GM20000 (cell line): ENCODE results near the gene THAP7.

Source experiments
- DNase-seq: peaks from one replicate; pipeline ENCODE4 v3.0.0; 2012; ENCODE audit warnings: low spot score
- TF ChIP-seq, protein P1 (sequence below): IDR thresholded peaks from 2 replicates; pipeline ENCODE4 v1.5.1; 2012; ENCODE audit warnings: mild to moderate bottlenecking, control low read depth; ENCODE audit errors: extremely low read depth, missing control alignments

THAP7 gene

DNA sequence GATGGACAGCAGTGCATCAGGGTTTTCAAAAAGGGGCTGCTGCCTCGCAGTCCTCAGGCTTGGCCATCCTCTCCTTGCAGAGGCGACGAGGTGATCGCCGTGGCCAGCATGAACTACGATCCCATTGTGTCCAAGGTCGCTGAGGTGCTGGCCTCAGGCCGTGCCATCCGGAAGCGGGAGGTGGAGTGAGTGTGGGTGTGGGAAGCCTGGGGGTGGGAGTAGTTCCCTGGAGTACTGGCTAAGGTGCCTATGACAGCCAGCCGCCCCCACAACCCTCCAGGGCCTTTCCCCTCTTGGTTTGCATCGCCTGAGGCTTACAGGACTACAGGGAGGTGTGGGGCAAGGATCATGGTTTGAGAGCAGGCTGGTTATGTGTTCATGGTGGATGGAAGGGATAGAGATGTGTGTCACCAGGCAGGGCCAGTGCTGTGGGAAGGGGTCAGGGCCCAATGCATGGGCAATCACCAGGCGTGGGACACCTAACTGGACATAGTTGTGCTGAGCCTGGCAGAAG is 21.9 kb downstream of the THAP7 start:
- TF ChIP-seq, protein P1, sequence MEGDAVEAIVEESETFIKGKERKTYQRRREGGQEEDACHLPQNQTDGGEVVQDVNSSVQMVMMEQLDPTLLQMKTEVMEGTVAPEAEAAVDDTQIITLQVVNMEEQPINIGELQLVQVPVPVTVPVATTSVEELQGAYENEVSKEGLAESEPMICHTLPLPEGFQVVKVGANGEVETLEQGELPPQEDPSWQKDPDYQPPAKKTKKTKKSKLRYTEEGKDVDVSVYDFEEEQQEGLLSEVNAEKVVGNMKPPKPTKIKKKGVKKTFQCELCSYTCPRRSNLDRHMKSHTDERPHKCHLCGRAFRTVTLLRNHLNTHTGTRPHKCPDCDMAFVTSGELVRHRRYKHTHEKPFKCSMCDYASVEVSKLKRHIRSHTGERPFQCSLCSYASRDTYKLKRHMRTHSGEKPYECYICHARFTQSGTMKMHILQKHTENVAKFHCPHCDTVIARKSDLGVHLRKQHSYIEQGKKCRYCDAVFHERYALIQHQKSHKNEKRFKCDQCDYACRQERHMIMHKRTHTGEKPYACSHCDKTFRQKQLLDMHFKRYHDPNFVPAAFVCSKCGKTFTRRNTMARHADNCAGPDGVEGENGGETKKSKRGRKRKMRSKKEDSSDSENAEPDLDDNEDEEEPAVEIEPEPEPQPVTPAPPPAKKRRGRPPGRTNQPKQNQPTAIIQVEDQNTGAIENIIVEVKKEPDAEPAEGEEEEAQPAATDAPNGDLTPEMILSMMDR: no peak
- DNase-seq: no peak

DNA sequence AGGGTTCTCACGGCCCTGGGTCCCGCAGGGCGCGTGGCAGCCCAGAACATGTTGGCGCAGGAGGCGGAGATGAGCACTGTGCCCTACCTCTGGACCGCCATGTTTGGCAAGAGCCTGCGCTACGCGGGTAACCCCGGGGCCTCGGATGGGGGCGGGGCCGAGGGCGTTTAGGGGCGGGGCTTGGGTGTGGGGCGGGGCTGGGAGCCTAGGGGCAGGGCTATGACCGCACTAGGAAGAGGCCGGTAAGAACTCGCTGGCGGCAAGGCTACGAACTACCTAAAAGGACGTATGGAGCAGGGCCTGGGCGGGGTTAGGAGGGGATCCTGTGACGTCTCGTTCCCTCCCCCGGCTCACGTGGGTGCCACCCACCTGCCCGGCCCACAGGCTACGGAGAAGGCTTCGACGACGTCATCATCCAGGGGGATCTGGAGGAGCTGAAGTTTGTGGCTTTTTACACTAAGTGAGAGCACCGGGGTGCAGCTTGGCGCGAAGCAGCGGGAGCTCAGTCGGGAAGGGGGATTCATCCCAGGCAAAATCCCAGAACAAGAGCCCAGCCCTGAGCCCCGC is 22.6 kb downstream of the THAP7 start:
- peak; percentile 91 for DNase-seq
- TF ChIP-seq, protein P1: no peak

DNA sequence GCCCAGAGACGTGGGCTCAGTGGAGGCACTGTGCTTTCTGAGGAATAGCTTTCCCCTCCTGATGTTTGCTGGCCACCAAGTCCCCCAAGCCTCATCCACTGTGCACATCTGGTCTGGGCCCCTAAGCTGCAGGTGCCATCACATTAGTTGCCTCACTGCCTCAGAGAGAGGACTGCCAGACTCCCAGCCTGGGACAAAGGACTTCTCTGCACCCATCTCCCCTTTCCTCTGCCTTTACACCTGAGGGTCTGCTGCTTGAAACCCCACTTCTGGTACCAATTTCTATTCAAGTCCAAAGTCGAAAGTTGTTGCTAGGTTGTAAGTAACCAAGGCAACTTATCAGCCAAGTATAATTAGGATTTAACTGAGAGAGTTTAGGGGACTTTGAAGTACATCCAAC is 23.5 kb downstream of the THAP7 start:
- TF ChIP-seq, protein P1: no peak
- DNase-seq: no peak

DNA sequence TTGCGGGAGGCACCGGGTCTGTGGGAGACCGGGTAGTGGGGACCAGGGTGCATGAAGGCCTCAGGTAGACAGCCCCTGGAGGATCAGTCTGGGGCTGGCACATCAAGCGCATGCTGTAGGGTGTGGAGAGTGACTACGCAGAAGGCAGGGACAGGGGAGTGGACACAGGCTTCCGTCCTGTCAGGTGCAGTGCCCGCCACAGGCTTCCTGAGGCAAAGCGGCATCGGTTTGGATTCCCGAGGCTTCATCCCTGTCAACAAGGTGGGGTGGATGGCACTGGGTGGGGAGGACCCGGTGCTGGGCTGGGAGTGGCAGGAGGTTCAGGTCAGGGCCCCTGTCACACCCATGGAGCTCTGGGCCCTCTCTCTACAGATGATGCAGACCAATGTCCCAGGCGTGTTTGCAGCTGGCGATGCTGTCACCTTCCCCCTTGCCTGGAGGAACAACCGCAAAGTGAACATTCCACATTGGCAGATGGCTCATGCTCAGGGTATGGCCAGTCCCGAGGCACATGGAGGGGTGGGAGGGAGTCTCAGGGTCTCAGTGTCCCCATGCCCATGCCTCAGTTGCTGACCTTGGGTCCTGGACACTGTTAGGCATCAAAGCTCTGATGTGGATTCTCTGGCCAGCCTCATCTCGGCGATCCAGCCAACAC is 24.3 kb downstream of the THAP7 start:
- TF ChIP-seq, protein P1: no peak

DNA sequence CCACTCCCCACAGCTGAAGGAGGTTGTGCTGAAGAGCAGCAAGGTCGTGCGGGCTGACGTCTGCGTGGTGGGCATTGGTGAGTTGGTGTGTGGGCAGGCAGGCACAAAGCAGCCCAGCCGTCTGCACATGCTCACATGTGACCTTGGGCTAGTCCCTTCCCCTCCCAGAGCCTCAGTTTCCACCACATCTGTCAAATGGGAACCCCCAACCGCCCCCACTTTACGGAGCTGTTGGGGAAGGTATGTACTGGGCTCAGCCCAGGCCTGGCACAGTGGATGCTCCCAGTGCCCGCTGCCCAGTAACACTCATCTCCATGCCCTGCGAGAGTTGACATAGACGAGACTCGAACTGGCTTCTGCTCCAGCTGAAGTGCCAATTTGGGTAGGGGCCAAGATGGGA is 24.9 kb downstream of the THAP7 start:
- DNase-seq: no peak
- TF ChIP-seq, protein P1: no peak

More for the DNA sequence above, 24.3 kb downstream of the THAP7 start:
- no peak for DNase-seq

DNA sequence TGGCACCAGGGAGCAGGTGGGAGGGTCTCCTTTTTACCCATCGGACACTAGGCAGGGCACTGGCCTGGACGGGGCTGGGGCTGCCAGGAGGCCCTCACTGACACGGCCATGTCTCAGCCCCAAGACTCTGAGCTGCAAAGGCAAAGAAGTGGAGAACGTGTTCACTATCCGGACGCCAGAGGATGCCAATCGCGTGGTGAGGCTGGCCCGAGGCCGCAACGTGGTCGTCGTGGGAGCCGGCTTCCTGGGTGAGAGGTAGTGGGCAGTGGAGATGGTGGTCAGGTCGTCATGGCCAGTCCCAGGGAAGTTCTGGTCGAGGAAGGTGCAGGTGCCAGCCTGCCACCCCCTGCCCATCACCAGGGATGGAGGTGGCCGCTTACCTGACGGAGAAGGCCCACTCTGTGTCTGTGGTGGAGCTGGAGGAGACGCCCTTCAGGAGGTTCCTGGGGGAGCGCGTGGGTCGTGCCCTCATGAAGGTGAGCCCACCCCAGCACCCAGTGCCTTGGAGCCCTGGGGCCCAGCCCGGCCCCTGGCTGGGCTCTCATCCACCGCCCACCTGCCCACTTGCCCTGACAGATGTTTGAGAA is 25.5 kb downstream of the THAP7 start:
- DNase-seq: no peak
- TF ChIP-seq, protein P1: no peak

DNA sequence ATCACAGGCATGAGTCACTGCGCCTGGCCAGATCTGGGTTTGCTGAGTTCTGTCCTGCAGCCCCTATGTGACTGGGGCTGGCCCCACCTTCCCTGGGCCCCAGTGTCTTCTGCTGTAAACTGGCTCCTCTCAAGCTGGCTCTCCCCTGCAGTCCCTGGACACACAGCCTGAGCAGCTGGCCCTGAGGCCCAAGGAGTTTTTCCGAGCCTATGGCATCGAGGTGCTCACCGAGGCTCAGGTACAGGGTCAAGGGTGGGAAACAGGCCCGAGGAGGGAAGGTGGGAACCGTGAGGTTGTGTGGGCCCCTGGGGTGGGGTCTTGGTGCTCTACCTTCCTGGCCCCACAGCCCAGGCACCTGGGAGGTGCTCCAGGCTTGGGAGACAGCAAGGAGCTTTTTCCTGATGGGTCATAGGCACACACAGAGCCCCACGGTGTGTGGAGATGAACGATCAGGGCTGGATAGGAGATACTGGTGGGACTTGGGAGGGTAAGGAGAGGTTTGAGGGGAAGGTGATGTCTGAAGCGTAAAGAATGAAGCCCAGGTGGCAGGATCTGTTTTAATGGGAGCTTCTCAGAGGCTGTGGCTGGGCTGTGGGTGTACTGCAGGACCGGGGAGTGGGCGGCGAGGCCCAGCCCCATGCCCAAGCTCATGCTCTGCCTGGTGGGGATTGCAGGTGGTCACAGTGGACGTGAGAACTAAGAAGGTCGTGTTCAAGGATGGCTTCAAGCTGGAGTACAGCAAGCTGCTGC is 26.2 kb downstream of the THAP7 start:
- no peak for DNase-seq
- TF ChIP-seq, protein P1: no peak
